HepG2 (cell line): ENCODE data around the gene PSIP1. TPM values are rescaled to one million over a fixed set of nuclear protein-coding genes. Genes with fewer than 3 reads are reported as not detected.
A peak's percentile ranks its signal among the peaks of the same experiment; 100 is the strongest.

Source experiments
- DNMT1 ChIP-seq: sonication (generic); formaldehyde crosslinking; IDR thresholded peaks from 2 replicates; pipeline ENCODE4 v1.5.1; 2020; ENCODE audit warnings: mild to moderate bottlenecking, missing genetic modification reagents
- EHMT2 ChIP-seq: fragments of 200-600 bp; sonication (generic); IDR thresholded peaks from 2 replicates; pipeline ENCODE4 v1.7.0; 2017; ENCODE audit warnings: antibody characterized with exemption, low read depth, low read length, borderline replicate concordance
- FOXM1 ChIP-seq: sonication (generic); formaldehyde crosslinking; IDR thresholded peaks from 2 replicates; pipeline ENCODE4 v1.5.0; 2020; ENCODE audit warnings: missing genetic modification reagents
- HIVEP1 ChIP-seq: sonication (generic); formaldehyde crosslinking; IDR thresholded peaks from 2 replicates; pipeline ENCODE4 v1.4.0; 2020; ENCODE audit warnings: mild to moderate bottlenecking, missing genetic modification reagents
- NFE2L1 ChIP-seq: sonication (generic); formaldehyde crosslinking; IDR thresholded peaks from 2 replicates; pipeline ENCODE4 v1.4.0; 2020; ENCODE audit warnings: missing genetic modification reagents, mild to moderate bottlenecking, borderline replicate concordance
- PHF21A ChIP-seq: sonication (generic); formaldehyde crosslinking; IDR thresholded peaks from 2 replicates; pipeline ENCODE4 v1.5.0; 2020; ENCODE audit warnings: mild to moderate bottlenecking, missing genetic modification reagents
- RFXANK ChIP-seq: IDR thresholded peaks from 2 replicates; pipeline ENCODE4 v1.6.1; 2016
- RXRA ChIP-seq: sonication (generic); formaldehyde crosslinking; IDR thresholded peaks from 2 replicates; pipeline ENCODE4 v1.5.1; 2020; ENCODE audit warnings: missing genetic modification reagents
- TEAD3 ChIP-seq: optimal IDR thresholded peaks from 2 replicates; pipeline ENCODE3; 2016; ENCODE audit warnings: borderline replicate concordance
- ZNF225 ChIP-seq: sonication (generic); formaldehyde crosslinking; IDR thresholded peaks from 2 replicates; pipeline ENCODE4 v1.4.0; 2020; ENCODE audit warnings: mild to moderate bottlenecking, missing genetic modification reagents
- ZNF512 ChIP-seq: sonication (generic); formaldehyde crosslinking; IDR thresholded peaks from 2 replicates; pipeline ENCODE4 v1.4.0; 2020; ENCODE audit warnings: mild to moderate bottlenecking, missing genetic modification reagents
- ZNF512B ChIP-seq: sonication (generic); formaldehyde crosslinking; IDR thresholded peaks from 2 replicates; pipeline ENCODE4 v1.5.1; 2020; ENCODE audit warnings: missing genetic modification reagents, mild to moderate bottlenecking, borderline replicate concordance
- ZNF569 ChIP-seq: sonication (generic); formaldehyde crosslinking; IDR thresholded peaks from 2 replicates; pipeline ENCODE4 v1.5.0; 2020; ENCODE audit warnings: mild to moderate bottlenecking, missing genetic modification reagents, moderate library complexity, borderline replicate concordance
- ZNF773 ChIP-seq: sonication (generic); formaldehyde crosslinking; IDR thresholded peaks from 2 replicates; pipeline ENCODE4 v1.4.0; 2020; ENCODE audit warnings: missing genetic modification reagents, borderline replicate concordance
- polyA plus RNA-seq, 8 experiments: library from polyadenylated mRNA; depleted of rRNA in 3 of 8; stranded (reverse) in 7 of 8; unstranded in 1 of 8; fragments of >200 nt; fragmentation: Illumina TruSeq in 4 of 8; extraction: Trizol in 4 of 8; gene quantifications; 2 replicates each; pipeline versions ENCODE4 v1.2.1 to v1.2.3, GENCODE V29; 2011 to 2016; ENCODE audit warnings: low read depth in 4 of 8, missing spikeins in 1 of 8, mixed read lengths in 1 of 8; ENCODE audit not compliant: insufficient read depth in 1 of 8
- total RNA-seq, 5 experiments: library from RNA; depleted of rRNA; stranded (reverse); fragments of >200 nt; fragmentation: Illumina TruSeq; extraction: Trizol; gene quantifications; 2 replicates each; pipeline ENCODE4 v1.2.3, GENCODE V29; 2016; ENCODE audit warnings: low read depth in 1 of 5
- TF ChIP-seq, protein P1 (sequence below): sonication (generic); formaldehyde crosslinking; IDR thresholded peaks from 2 replicates; pipeline ENCODE4 v1.5.0; 2020; ENCODE audit warnings: mild to moderate bottlenecking, missing genetic modification reagents
- TF ChIP-seq, protein P2 (sequence below): sonication (generic); formaldehyde crosslinking; IDR thresholded peaks from 2 replicates; pipeline ENCODE4 v1.4.0; 2020; ENCODE audit warnings: low read depth, missing genetic modification reagents
- TF ChIP-seq, protein P3 (sequence below): IDR thresholded peaks from 2 replicates; pipeline ENCODE4 v1.6.1; 2016; ENCODE audit warnings: mild to moderate bottlenecking, missing biosample characterization, missing genetic modification reagents

Gene PSIP1
- total and polyA plus RNA-seq, 2 of the 13 experiments (the other 11 are each of a cell fraction or from before 2014, with no cell fraction given): 12.6 to 46.4 TPM

DNA sequence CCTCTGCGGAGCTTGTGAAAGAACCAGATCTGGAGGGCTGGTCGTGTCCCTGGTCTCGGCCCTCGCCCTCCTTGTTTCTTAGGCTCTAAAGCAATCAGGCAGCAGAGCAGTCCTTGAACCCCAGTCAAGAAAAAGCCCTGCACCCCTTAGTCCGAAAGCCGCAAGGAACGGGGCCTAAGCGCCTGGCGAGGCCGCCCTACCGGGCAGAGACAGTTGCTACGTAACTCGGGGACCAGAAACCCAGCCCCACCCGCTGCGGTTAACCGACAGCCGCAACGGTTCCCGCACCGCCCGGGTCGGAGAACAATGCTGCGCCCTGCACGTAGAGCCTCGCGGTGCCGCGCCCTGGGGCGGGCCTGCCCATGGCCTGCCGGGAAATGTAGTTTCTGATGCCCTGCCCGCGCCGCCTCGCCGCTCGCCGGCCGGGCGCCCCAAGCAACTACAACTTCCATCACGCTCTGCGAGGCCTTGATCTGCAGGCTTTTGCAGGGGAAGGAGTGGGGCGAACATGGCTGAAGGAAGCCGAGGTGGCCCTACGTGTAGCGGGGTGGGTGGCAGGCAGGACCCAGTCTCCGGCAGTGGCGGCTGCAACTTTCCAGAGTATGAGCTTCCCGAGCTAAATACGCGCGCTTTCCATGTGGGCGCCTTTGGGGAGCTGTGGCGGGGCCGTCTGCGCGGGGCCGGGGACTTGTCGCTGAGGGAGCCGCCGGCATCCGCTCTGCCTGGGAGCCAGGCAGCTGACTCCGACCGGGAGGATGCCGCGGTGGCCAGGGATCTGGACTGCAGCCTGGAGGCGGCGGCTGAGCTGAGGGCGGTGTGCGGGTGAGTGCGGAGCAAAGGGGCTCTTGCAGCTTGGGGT is 88.2 kb downstream of the PSIP1 start, which contains the start of gene SNAPC3 (continued):
- no peak for TF ChIP-seq ZNF773 (CRISPR knock-in tag)
- TF ChIP-seq TEAD3 (CRISPR knock-in tag): peak; percentile 70
- TF ChIP-seq PHF21A: peak; percentile 75; the same call in 1 of the 2 replicates
- TF ChIP-seq ZNF512B (CRISPR knock-in tag): no peak
- TF ChIP-seq, protein P1, sequence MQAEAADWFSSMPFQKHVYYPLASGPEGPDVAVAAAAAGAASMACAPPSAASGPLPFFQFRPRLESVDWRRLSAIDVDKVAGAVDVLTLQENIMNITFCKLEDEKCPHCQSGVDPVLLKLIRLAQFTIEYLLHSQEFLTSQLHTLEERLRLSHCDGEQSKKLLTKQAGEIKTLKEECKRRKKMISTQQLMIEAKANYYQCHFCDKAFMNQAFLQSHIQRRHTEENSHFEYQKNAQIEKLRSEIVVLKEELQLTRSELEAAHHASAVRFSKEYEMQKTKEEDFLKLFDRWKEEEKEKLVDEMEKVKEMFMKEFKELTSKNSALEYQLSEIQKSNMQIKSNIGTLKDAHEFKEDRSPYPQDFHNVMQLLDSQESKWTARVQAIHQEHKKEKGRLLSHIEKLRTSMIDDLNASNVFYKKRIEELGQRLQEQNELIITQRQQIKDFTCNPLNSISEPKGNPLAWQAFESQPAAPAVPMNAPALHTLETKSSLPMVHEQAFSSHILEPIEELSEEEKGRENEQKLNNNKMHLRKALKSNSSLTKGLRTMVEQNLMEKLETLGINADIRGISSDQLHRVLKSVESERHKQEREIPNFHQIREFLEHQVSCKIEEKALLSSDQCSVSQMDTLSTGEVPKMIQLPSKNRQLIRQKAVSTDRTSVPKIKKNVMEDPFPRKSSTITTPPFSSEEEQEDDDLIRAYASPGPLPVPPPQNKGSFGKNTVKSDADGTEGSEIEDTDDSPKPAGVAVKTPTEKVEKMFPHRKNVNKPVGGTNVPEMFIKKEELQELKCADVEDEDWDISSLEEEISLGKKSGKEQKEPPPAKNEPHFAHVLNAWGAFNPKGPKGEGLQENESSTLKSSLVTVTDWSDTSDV (CRISPR knock-in tag): 0 out of 2 replicates have a peak, but pooled peaks have one; percentile 72
- peak; percentile 74; the same call in 1 of the 2 replicates for TF ChIP-seq ZNF569
- TF ChIP-seq ZNF512: no peak
- TF ChIP-seq, protein P2, sequence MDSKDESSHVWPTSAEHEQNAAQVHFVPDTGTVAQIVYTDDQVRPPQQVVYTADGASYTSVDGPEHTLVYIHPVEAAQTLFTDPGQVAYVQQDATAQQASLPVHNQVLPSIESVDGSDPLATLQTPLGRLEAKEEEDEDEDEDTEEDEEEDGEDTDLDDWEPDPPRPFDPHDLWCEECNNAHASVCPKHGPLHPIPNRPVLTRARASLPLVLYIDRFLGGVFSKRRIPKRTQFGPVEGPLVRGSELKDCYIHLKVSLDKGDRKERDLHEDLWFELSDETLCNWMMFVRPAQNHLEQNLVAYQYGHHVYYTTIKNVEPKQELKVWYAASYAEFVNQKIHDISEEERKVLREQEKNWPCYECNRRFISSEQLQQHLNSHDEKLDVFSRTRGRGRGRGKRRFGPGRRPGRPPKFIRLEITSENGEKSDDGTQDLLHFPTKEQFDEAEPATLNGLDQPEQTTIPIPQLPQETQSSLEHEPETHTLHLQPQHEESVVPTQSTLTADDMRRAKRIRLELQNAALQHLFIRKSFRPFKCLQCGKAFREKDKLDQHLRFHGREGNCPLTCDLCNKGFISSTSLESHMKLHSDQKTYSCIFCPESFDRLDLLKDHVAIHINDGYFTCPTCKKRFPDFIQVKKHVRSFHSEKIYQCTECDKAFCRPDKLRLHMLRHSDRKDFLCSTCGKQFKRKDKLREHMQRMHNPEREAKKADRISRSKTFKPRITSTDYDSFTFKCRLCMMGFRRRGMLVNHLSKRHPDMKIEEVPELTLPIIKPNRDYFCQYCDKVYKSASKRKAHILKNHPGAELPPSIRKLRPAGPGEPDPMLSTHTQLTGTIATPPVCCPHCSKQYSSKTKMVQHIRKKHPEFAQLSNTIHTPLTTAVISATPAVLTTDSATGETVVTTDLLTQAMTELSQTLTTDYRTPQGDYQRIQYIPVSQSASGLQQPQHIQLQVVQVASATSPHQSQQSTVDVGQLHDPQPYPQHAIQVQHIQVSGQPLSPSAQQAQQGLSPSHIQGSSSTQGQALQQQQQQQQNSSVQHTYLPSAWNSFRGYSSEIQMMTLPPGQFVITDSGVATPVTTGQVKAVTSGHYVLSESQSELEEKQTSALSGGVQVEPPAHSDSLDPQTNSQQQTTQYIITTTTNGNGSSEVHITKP: peak; percentile 69; the same call in 1 of the 2 replicates
- no peak for TF ChIP-seq NFE2L1 (CRISPR knock-in tag)
- peak; percentile 40; the same call in 1 of the 2 replicates for TF ChIP-seq ZNF225
- TF ChIP-seq, protein P3, sequence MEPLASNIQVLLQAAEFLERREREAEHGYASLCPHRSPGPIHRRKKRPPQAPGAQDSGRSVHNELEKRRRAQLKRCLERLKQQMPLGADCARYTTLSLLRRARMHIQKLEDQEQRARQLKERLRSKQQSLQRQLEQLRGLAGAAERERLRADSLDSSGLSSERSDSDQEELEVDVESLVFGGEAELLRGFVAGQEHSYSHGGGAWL (CRISPR knock-in tag): peak; percentile 29
- TF ChIP-seq HIVEP1 (CRISPR knock-in tag): peak; percentile 47; the same call in 1 of the 2 replicates
- peak; percentile 72; the same call in 1 of the 2 replicates for TF ChIP-seq RXRA (CRISPR knock-in tag)
- TF ChIP-seq RFXANK (CRISPR knock-in tag): peak; percentile 83; the same call in 1 of the 2 replicates
- TF ChIP-seq EHMT2: no peak
- TF ChIP-seq DNMT1 (CRISPR knock-in tag): no peak
- no peak; the same call in 1 of the 2 replicates for TF ChIP-seq FOXM1 (CRISPR knock-in tag)
